GM19468 (cell line): Measurements from ENCODE around the gene GABRR1.
"Not testable (repeated sequence)": the region's sequence is repeated elsewhere in the genome, so short reads cannot be mapped to it uniquely, and the experiment has no call there.

ENCODE experiments used
- ATAC-seq: cut with Tn5 transposase; IDR thresholded peaks from one replicate; pipeline ENCODE4 v1.9.1; 2021; ENCODE audit warnings: mild to moderate bottlenecking, moderate library complexity, moderate number of reproducible peaks; ENCODE audit not compliant: unreplicated experiment; ENCODE audit errors: extremely low read depth

Gene GABRR1

GRCh38 chr6:89217299-89217910 is at the start of gene GABRR1:
Gene GABRR1, minus strand, starts transcription at chr6:89217358. Its CDS starts 36 bp downstream, at chr6:89217322.
- no peak for ATAC-seq

DNA sequence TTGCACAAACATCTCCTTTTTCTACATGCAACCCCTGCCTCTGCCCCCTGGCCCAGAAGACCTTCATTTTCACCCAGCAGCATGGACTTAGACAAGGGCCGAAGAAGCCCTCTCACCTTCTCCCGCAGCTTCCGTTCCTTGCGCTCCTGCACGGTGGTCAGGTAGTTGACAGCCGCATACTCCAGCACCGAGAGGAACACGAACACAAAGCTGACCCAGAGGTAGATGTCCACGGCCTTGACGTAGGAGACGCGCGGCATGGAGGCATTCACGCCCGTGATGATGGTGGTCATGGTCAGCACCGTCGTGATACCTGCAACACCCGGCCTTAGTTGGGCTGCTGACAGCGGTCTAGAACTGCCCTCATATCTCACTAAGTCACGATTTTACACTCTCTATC is 47.1 kb upstream of the GABRR1 start:
- ATAC-seq = no peak

DNA sequence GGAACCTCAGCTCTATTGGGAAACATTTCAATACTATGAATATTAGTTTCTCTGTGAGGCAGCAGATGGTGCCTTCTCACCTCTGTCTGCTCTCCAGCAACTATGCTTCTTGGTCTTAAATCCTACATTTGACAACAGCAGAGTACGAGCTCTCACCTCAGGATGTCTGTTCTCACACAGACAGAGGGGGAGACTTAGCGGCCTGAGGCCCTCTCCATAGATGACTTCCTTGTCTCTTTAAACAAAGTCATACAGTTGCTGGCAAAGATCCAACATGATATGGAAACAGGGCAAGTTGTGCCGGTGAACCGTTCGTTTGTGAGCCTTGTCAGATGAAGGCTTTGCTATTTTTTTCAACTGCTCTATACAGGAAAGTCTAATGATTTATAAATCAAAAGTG is 43.7 kb upstream of the GABRR1 start:
- ATAC-seq = no peak

DNA sequence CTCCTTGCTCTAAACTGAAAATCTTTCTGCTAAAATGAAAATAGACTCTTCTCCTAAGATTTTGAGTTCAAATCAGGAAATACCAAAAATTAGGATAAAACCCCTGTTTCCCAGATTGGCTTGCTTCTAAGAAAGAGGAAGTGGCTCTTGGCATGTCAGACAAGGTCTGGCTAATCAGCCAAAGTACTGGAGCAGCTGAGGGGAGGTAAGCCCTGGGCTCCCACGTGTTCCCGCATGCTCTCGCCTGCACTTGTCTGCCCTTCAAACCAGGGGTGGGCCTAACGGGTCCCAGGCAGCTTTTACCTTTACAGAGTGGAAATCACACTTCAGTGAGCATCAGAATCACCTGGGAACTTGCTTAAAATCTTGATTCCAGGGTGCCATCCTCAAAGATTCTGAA is 43.2 kb upstream of the GABRR1 start:
- ATAC-seq = no peak

DNA sequence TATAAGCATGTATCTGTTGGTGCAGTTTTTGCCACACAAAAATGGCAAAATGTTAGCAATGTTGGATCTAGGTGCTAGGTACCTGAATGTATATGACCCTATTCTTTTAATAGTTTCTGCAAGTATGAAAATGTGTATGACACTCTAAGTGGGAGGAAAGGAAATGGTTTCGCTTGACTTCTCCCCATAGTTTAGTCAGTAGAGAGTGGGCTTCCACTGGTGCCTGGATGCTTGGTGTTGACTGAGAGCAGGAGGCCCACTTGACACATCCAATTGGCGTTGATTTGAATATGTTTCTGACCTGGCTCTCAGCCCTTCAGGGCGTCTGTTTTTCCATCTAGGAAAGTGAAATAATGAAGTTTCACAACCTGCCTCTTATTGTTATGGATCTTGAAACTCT is 41.8 kb upstream of the GABRR1 start:
- no peak for ATAC-seq

- no peak for ATAC-seq
Observed at GRCh38 chr6:89257781-89258180, 40.6 kb upstream of the GABRR1 start.

DNA sequence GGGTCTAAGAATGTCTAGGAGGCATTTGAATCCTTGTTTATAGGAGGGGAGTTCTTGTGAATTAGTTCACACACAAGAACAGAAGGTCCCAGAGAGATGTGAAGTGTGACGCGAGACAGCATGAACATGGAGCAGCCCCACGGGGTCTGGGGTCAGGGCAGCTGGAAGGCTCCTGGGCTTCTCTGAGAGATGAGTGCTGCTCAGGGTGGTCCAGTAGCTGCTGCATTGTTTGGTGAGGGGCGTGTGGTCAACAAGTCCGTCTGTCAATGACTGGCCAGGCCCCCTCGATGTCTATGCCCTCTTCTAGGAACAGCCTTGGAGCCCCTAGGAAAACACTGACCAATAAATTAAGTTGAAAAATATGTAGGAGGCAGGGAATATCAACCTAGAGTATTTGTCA is 40.2 kb upstream of the GABRR1 start:
- ATAC-seq = no peak

- ATAC-seq = no peak
Observed at GRCh38 chr6:89255417-89255816, 38.3 kb upstream of the GABRR1 start.

DNA sequence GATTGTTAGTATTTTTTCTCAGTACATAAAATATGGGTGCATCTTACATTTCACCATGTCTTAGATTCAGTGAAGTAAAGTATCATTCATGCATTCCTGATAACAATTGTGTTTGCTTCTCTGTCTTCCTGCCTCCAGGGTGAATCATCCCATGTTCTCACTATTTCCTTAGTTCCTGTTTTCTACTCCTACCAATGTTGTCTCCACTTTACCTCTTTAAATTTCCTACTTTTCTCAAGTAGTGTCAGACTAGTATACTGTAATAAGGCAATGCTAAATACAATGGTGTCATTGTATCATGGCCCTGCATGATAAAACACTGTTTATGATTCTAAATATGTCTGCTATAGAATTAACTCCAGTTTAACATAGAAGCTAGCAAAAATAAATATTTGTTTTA is 37.4 kb upstream of the GABRR1 start:
- ATAC-seq = no peak

- ATAC-seq = no peak
Observed at GRCh38 chr6:89252907-89253306, 35.7 kb upstream of the GABRR1 start.

DNA sequence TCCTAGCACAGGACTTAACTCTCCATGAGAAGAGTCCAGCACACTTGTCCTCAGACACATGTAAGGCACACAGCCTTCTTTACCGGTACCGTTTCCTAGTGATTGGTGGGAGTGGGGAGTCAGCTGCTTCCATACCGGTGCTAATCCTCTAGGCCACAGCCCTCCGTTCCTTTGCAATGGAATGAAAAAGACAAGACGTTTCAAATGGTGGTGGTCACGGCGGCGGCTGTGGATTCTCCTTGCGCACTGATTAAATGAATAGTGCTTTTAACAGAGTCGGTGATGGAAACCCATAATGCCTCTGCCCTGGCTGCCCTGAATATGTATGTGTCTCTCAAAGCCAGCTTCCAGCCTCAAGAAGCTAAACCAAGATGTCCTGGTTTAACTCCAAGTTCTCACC is 34.8 kb upstream of the GABRR1 start:
- ATAC-seq = no peak

- ATAC-seq = no peak
Observed at GRCh38 chr6:89251170-89251569, 34.0 kb upstream of the GABRR1 start.

- no peak for ATAC-seq
Observed at GRCh38 chr6:89250239-89250638, 33.1 kb upstream of the GABRR1 start.

GRCh38 chr6:89244241-89244985 is 27.3 kb upstream of the GABRR1 start:
- no peak for ATAC-seq

GRCh38 chr6:89243331-89243629 is 26.1 kb upstream of the GABRR1 start:
- no peak for ATAC-seq

- no peak for ATAC-seq
Observed at GRCh38 chr6:89242574-89243330, 25.6 kb upstream of the GABRR1 start.

GRCh38 chr6:89239338-89239737 is 22.2 kb upstream of the GABRR1 start:
- ATAC-seq = no peak

DNA sequence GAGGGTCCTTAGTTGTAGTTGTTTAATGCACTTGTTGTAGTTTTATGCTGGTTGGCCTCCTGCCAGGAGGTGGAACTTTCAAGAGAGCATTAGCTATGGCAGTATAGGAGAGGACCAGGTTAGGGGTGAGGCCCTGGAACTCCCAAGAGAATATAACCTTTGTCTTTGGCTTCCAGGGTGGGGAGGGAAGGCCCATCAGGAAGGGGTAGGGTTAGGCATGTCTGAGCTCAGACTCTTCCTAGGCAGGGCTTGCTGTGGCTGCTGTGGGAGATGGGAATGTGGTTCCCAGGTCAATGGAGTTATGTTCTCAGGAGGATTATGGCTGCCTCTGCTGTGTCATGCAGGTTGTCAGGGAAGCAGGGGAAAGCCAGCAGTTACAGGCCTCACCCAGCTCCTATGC is 20.0 kb upstream of the GABRR1 start:
- no peak for ATAC-seq

DNA sequence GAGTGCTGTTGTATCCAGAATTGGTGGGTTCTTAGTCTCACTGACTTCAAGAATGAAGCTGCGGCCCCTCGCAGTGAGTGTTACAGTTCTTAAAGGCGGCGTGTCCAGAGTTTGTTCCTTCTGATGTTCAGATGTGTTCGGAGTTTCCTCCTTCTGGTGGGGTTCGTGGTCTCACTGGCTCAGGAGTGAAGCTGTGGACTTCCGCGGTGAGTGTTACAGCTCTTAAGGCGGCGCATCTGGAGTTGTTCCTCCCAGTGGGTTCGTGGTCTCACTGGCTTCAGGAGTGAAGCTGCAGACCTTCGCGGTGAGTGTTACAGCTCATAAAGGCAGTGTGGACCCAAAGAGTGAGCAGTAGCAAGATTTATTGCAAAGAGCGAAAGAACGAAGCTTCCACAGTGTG is 16.4 kb upstream of the GABRR1 start:
- ATAC-seq = not testable (repeated sequence)

DNA sequence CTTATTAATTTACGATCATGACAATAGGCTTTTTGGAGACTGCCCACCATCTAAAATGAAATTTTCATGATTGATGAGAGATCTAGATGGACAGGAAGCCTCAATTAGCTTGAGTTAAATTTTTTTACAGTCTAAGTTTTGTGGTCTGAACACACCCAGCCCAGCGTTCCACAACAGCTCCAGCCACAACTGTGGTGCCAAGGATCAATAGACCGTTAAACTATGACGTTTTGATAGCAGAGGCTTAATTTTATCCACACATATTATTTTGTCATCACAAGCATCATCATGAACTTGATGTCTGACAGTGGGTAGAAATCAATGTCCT is 5.5 kb upstream of the GABRR1 start:
- ATAC-seq = no peak

DNA sequence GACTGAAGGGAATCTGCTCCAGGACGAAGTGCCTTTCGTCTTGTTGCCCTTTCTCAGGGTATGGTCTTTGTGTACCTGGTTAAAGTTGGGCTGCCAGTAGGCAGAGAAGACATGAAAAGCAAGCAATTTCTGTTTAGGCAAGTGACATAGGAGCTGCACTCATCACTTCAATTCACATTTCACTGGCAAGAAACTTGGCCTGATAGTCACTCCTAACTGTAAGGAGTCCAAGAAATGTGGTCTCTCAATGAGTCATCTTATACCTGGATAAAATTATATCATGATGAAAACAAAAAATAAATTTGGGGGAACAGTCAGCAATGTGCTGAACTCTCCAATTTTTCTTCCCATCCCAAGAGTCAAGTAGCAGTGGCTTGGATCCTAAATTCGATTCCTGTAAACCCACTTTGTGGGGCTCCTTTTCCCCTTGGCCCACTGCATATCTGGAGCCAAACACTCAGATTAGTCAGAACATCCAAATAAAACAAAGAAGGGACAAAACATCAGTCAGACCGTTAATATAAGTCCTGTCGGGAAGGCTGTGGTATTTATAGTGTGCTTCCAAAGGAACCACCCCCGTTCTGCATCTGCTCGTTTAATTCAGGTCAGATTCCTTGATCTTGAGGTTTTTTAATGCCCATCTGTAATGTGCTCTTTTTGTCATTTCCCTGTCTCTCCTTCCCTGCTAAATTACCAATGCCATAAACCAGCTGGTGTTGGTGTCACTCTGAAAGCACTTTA is 5.0 kb upstream of the GABRR1 start:
- no peak for ATAC-seq
